ENCODE results near the gene NFATC4.
"Not testable (repeated sequence)": the region's sequence is repeated elsewhere in the genome, so short reads cannot be mapped to it uniquely, and the experiment has no call there.

Gene NFATC4

GRCh38 chr14:24385524-24385923 lies 17.5 kb downstream of the NFATC4 start (continued):
- TF ChIP-seq, protein P1, sequence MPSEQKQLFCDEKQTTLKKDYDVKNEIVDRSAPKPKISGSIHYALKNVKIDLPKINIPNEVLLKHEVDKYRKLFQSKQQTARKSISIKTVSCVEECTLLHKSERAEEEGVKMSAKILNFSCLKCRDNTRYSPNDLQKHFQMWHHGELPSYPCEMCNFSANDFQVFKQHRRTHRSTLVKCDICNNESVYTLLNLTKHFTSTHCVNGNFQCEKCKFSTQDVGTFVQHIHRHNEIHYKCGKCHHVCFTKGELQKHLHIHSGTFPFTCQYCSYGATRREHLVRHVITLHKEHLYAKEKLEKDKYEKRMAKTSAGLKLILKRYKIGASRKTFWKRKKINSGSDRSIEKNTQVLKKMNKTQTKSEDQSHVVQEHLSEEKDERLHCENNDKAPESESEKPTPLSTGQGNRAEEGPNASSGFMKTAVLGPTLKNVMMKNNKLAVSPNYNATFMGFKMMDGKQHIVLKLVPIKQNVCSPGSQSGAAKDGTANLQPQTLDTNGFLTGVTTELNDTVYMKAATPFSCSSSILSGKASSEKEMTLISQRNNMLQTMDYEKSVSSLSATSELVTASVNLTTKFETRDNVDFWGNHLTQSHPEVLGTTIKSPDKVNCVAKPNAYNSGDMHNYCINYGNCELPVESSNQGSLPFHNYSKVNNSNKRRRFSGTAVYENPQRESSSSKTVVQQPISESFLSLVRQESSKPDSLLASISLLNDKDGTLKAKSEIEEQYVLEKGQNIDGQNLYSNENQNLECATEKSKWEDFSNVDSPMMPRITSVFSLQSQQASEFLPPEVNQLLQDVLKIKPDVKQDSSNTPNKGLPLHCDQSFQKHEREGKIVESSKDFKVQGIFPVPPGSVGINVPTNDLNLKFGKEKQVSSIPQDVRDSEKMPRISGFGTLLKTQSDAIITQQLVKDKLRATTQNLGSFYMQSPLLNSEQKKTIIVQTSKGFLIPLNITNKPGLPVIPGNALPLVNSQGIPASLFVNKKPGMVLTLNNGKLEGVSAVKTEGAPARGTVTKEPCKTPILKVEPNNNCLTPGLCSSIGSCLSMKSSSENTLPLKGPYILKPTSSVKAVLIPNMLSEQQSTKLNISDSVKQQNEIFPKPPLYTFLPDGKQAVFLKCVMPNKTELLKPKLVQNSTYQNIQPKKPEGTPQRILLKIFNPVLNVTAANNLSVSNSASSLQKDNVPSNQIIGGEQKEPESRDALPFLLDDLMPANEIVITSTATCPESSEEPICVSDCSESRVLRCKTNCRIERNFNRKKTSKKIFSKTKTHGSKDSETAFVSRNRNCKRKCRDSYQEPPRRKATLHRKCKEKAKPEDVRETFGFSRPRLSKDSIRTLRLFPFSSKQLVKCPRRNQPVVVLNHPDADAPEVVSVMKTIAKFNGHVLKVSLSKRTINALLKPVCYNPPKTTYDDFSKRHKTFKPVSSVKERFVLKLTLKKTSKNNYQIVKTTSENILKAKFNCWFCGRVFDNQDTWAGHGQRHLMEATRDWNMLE (tag by site-specific recombination; conservative IDR thresholded peaks at IDR 0.05; ENCODE audit: low read depth), result no peak
- no peak for TF ChIP-seq ZBTB8A (tag by site-specific recombination; IDR thresholded peaks at IDR 0.05)

DNA sequence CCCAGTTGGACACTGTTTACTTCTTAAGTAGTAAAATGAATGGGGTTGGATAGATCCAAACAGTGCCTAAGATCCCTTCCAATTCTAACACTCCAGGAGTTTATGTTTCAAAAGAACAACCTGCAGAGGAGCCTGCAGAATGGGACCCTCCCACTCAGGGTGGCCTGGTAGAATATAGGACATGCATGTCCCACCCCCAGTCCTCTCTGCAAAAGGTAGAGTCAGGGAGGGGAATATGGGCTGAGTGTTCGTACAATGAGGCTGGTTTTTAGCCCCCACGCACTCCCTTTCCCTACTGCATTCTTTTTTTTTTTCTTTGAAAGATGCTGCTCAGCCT lies 19.0 kb downstream of the NFATC4 start:
- H3K9me3 ChIP-seq (ENCODE audit: control insufficient read depth, insufficient read depth, low read depth, low read length), result no peaks in the 10 kb centered on the region
- no peaks in the 10 kb centered on the region for H3K36me3 ChIP-seq (ENCODE audit: control insufficient read depth in 2 of 2, insufficient read depth in 1 of 2, low read length in 2 of 2)
- POLR2A ChIA-PET, result no interaction called here
- no peak overlapping the region for H3K27ac ChIP-seq (ENCODE audit: extremely low read depth, low read depth, low read length)
- TF ChIP-seq KLF10 (tag by site-specific recombination; IDR thresholded peaks at IDR 0.05) (no peak), ZNF404 (tag by site-specific recombination; IDR thresholded peaks at IDR 0.05) (no peak), ZNF423 (tag by site-specific recombination; IDR thresholded peaks at IDR 0.05) (no peak), ZNF707 (tag by site-specific recombination; IDR thresholded peaks at IDR 0.05) (no peak), ZSCAN23 (tag by site-specific recombination; IDR thresholded peaks at IDR 0.05) (no peak), ZNF596 (tag by site-specific recombination; IDR thresholded peaks at IDR 0.05) (no peak), ZNF660 (tag by site-specific recombination; IDR thresholded peaks at IDR 0.05) (no peak), ZSCAN5A (tag by site-specific recombination; IDR thresholded peaks at IDR 0.05) (no peak), ZSCAN18 (tag by site-specific recombination; IDR thresholded peaks at IDR 0.05) (no peak), ZNF221 (tag by site-specific recombination; IDR thresholded peaks at IDR 0.05; ENCODE audit: borderline replicate concordance) (no peak), ZNF292 (tag by site-specific recombination; IDR thresholded peaks at IDR 0.05; ENCODE audit: borderline replicate concordance, low read depth) (no peak), ZNF629 (tag by site-specific recombination; IDR thresholded peaks at IDR 0.05) (no peak), ZNF792 (tag by site-specific recombination; IDR thresholded peaks at IDR 0.05) (no peak), ZNF10 (tag by site-specific recombination; IDR thresholded peaks at IDR 0.05) (no peak), ZNF223 (tag by site-specific recombination; IDR thresholded peaks at IDR 0.05) (no peak), ZNF549 (tag by site-specific recombination; IDR thresholded peaks at IDR 0.05) (no peak), ZNF138 (tag by site-specific recombination; IDR thresholded peaks at IDR 0.05; ENCODE audit: borderline replicate concordance) (no peak), ZNF513 (tag by site-specific recombination; IDR thresholded peaks at IDR 0.05) (no peak)
- H3K4me1 ChIP-seq (ENCODE audit: control insufficient read depth, insufficient read depth, low read length), result peaks cover 6% of the 10 kb centered on the region
- no peak overlapping the region for H3K4me3 ChIP-seq (ENCODE audit: low read depth, low read length)
- CTCF ChIA-PET, result interaction anchor here (0.6 to 1.5 kb wide), 2 partner anchors 44 to 109 kb away, joined by 4 to 5 read pairs; no protein-coding TSS in a partner anchor

DNA sequence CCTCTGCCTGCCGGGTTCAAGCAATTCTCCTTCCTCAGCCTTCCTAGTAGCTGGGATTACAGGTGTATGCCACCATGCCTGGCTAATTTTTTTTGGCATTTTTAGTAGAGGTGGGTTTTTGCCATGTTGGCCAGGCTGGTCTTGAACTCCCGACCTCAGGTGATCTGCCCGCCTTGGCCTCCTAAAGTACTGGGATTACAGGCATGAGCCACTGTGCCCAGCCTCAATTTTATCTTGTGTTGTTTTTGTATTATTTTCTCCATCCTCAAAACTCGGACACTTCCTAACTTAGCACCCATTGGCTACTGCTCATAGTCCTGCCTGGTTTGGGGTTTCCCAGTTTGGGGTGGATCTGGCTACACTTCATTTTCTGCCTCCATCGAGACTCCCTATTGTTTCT lies 19.6 kb downstream of the NFATC4 start:
- H3K9me3 ChIP-seq (ENCODE audit: control insufficient read depth, insufficient read depth, low read depth, low read length); CTCF ChIA-PET; H3K27ac ChIP-seq (ENCODE audit: extremely low read depth, low read depth, low read length); POLR2A ChIA-PET; H3K36me3 ChIP-seq (ENCODE audit: control insufficient read depth in 2 of 2, insufficient read depth in 1 of 2, low read length in 2 of 2); H3K4me3 ChIP-seq (ENCODE audit: low read depth, low read length); H3K4me1 ChIP-seq (ENCODE audit: control insufficient read depth, insufficient read depth, low read length): not testable (repeated sequence)

Data from HEK293 (cell line).